RCC 7860 (cell line): ENCODE results near the gene VSIG8.
"Not testable (repeated sequence)": the region's sequence is repeated elsewhere in the genome, so short reads cannot be mapped to it uniquely, and the experiment has no call there.

ENCODE experiments used
- DNase-seq: peaks from one replicate; pipeline ENCODE4 v3.0.0-alpha.2; 2015; ENCODE audit warnings: low spot score
- FAIRE-seq: peaks from 2 replicates; lab custom pipeline; 2012; peaks lifted over from hg19 to GRCh38; lab: Jason Lieb, UNC

Gene VSIG8

GRCh38 chr1:159862557-159862956 lies at the start of gene VSIG8:
Gene VSIG8, minus strand, starts transcription at chr1:159862657. Its CDS starts 136 bp downstream, at chr1:159862521.
- DNase-seq: no peak
- FAIRE-seq: no peak

GRCh38 chr1:159911326-159912070 lies 49.0 kb upstream of the VSIG8 start:
- FAIRE-seq (no peak), DNase-seq (no peak)

- no peak for DNase-seq
- no peak for FAIRE-seq
Observed at GRCh38 chr1:159908031-159908940, 45.8 kb upstream of the VSIG8 start.

- FAIRE-seq (no peak), DNase-seq (no peak)
Observed at GRCh38 chr1:159906960-159907359, 44.5 kb upstream of the VSIG8 start.

- FAIRE-seq, DNase-seq: not testable (repeated sequence)
Observed at GRCh38 chr1:159904036-159904435, 41.6 kb upstream of the VSIG8 start.

GRCh38 chr1:159902541-159902940 lies 40.1 kb upstream of the VSIG8 start:
- DNase-seq: no peak
- FAIRE-seq: no peak

GRCh38 chr1:159900755-159901360 lies 38.4 kb upstream of the VSIG8 start:
- DNase-seq: no peak
- no peak for FAIRE-seq

GRCh38 chr1:159900086-159900680 lies 37.7 kb upstream of the VSIG8 start, which contains the start of gene CFAP45:
Gene CFAP45, minus strand, starts transcription at chr1:159900165. Its CDS starts 67 bp downstream, at chr1:159900098.
- no peak for FAIRE-seq
- DNase-seq: peak; percentile 69

- DNase-seq, FAIRE-seq: not testable (repeated sequence)
Observed at GRCh38 chr1:159899634-159900033, 37.2 kb upstream of the VSIG8 start.

GRCh38 chr1:159898527-159898926 lies 36.1 kb upstream of the VSIG8 start:
- DNase-seq (no peak), FAIRE-seq (no peak)

- FAIRE-seq: no peak
- DNase-seq: no peak
Observed at GRCh38 chr1:159897962-159898361, 35.5 kb upstream of the VSIG8 start.

- FAIRE-seq: no peak
Observed at GRCh38 chr1:159896546-159896930, 34.1 kb upstream of the VSIG8 start.

GRCh38 chr1:159895836-159896545 lies 33.5 kb upstream of the VSIG8 start:
- FAIRE-seq: no peak
- DNase-seq: no peak

More at GRCh38 chr1:159896546-159896930, 34.1 kb upstream of the VSIG8 start:
- no peak for DNase-seq

GRCh38 chr1:159895286-159895685 lies 32.8 kb upstream of the VSIG8 start:
- no peak for DNase-seq
- no peak for FAIRE-seq

- no peak for DNase-seq
- no peak for FAIRE-seq
Observed at GRCh38 chr1:159892944-159893343, 30.5 kb upstream of the VSIG8 start.

- peak; percentile 56 for FAIRE-seq
Observed at GRCh38 chr1:159891275-159892157, 29.1 kb upstream of the VSIG8 start.

GRCh38 chr1:159890390-159890789 lies 27.9 kb upstream of the VSIG8 start:
- no peak for DNase-seq
- FAIRE-seq: no peak

More at GRCh38 chr1:159891275-159892157, 29.1 kb upstream of the VSIG8 start:
- DNase-seq: peak; percentile 87

GRCh38 chr1:159889821-159890252 lies 27.4 kb upstream of the VSIG8 start:
- DNase-seq (peak; percentile 86), FAIRE-seq (peak; percentile 82)

- no peak for DNase-seq
Observed at GRCh38 chr1:159889202-159889601, 26.7 kb upstream of the VSIG8 start.

More at GRCh38 chr1:159889202-159889601, 26.7 kb upstream of the VSIG8 start:
- no peak for FAIRE-seq
